B cell (primary cell): ENCODE data around the gene PAAF1. TPM values are rescaled to one million over a fixed set of nuclear protein-coding genes. Genes with fewer than 3 reads are reported as not detected.
A peak's percentile ranks its signal among the peaks of the same experiment; 100 is the strongest.

ENCODE experiments used
- ATAC-seq: fragments of 200-7000 bp; cut with Tn5 transposase; one replicate; pipeline ENCODE4 v1.10.0; 2021; ENCODE audit warnings: low read depth, mild to moderate bottlenecking, moderate number of reproducible peaks, moderate library complexity
- CTCF ChIA-PET: fragments of 350-600 bp; sonication (Branson Sonifier 250); formaldehyde crosslinking; loops from one replicate; lab custom pipeline; 2021; ENCODE audit warnings: antibody characterized with exemption, inconsistent platforms; lab: Charles Lee
- POLR2A ChIA-PET: fragments of 350-600 bp; sonication (Branson Sonifier 250); formaldehyde crosslinking; loops from one replicate; lab custom pipeline; 2021; ENCODE audit warnings: antibody characterized with exemption; lab: Charles Lee
- DNase-seq: peaks from one replicate; pipeline ENCODE4 v3.0.0; 2013
- H2AFZ ChIP-seq: 2 replicates; pipeline ENCODE4 v1.6.1; 2012; ENCODE audit warnings: mild to moderate bottlenecking, low read depth, low read length; ENCODE audit not compliant: insufficient read depth, poor library complexity, severe bottlenecking
- H3K27ac ChIP-seq, 2 donors: 1 replicate in 1 of 2; 2 replicates in 1 of 2; pipeline ENCODE4 v1.5.1; 2012 to 2013; ENCODE audit warnings: low read length in 2 of 2, mild to moderate bottlenecking in 2 of 2, moderate library complexity in 1 of 2
- H3K27me3 ChIP-seq, 4 experiments: fragments of 200-600 bp in 1 of 4; sonication (generic) in 1 of 4; replicated peaks in 1 of 4; 1 replicate in 2 of 4; 2 replicates in 2 of 4; pipeline versions ENCODE4 v1.6.1 to v1.7.0; 2013 to 2016; ENCODE audit warnings: low read length in 3 of 4, mild to moderate bottlenecking in 2 of 4, mixed read lengths in 1 of 4, moderate library complexity in 1 of 4; ENCODE audit not compliant: insufficient read depth in 4 of 4, control insufficient read depth in 3 of 4; ENCODE audit errors: control extremely low read depth in 1 of 4
- H3K36me3 ChIP-seq, 2 experiments: replicated peaks in 1 of 2; 1 replicate in 1 of 2; 2 replicates in 1 of 2; pipeline versions ENCODE4 v1.6.1 to v1.7.1; 2013; ENCODE audit warnings: low read length in 1 of 2; ENCODE audit not compliant: insufficient read depth in 2 of 2, control insufficient read depth in 1 of 2; ENCODE audit errors: control extremely low read depth in 1 of 2, extremely low read depth in 1 of 2
- H3K4me1 ChIP-seq, 2 donors: fragments of 200-600 bp in 1 of 2; sonication (generic) in 1 of 2; 1 replicate in 1 of 2; 2 replicates in 1 of 2; pipeline versions ENCODE4 v1.5.1 to v1.6.1; 2013 to 2017; ENCODE audit warnings: low read length in 2 of 2; ENCODE audit not compliant: control insufficient read depth in 2 of 2, insufficient read depth in 2 of 2
- H3K4me2 ChIP-seq: replicated peaks from 2 replicates; pipeline ENCODE3; 2012; ENCODE audit warnings: mild to moderate bottlenecking, low read depth, low read length; ENCODE audit not compliant: poor library complexity, severe bottlenecking
- H3K4me3 ChIP-seq, 5 experiments: fragments of 200-600 bp in 1 of 5; sonication (generic) in 1 of 5; 1 replicate in 3 of 5; 2 replicates in 2 of 5; pipeline versions ENCODE4 v1.5.1 to v1.7.0; 2011 to 2016; ENCODE audit warnings: low read length in 4 of 5, mild to moderate bottlenecking in 4 of 5, low read depth in 2 of 5, control low read depth in 1 of 5, moderate library complexity in 1 of 5; ENCODE audit not compliant: insufficient read depth in 1 of 5; ENCODE audit errors: control extremely low read depth in 1 of 5, extremely low read depth in 1 of 5
- H3K79me2 ChIP-seq: fragments of 200-600 bp; sonication (generic); one replicate; pipeline ENCODE4 v1.6.0; 2016; ENCODE audit warnings: low read length; ENCODE audit not compliant: control insufficient read depth, insufficient read depth
- H3K9ac ChIP-seq: fragments of 200-600 bp; sonication (generic); 2 replicates; pipeline ENCODE4 v1.6.1; 2017; ENCODE audit warnings: mild to moderate bottlenecking, low read length, moderate library complexity
- H3K9me3 ChIP-seq, 3 donors: one replicate each; pipeline versions ENCODE4 v1.6.1 to v1.7.1; 2013; ENCODE audit warnings: low read length in 2 of 3; ENCODE audit not compliant: control insufficient read depth in 2 of 3, insufficient read depth in 1 of 3; ENCODE audit errors: control extremely low read depth in 1 of 3
- H4K20me1 ChIP-seq: 2 replicates; pipeline ENCODE4 v1.6.0; 2012; ENCODE audit warnings: mild to moderate bottlenecking, low read length; ENCODE audit not compliant: insufficient read depth, control insufficient read depth, poor library complexity, severe bottlenecking
- H3K27ac Mint-ChIP-seq: one replicate; pipeline ENCODE4 v1.8.0; 2021; ENCODE audit warnings: mixed read lengths
- H3K27me3 Mint-ChIP-seq: one replicate; pipeline ENCODE4 v1.8.0; 2021; ENCODE audit warnings: mixed read lengths
- H3K4me1 Mint-ChIP-seq: one replicate; pipeline ENCODE4 v1.8.0; 2021; ENCODE audit warnings: mixed read lengths
- H3K4me3 Mint-ChIP-seq: one replicate; pipeline ENCODE4 v1.8.0; 2021; ENCODE audit warnings: mixed read lengths
- H3K9me3 Mint-ChIP-seq: one replicate; pipeline ENCODE4 v1.8.0; 2022; ENCODE audit warnings: mixed read lengths; ENCODE audit not compliant: insufficient read depth
- CTCF ChIP-seq: fragments of 200-600 bp; IDR thresholded peaks from one replicate; pipeline ENCODE4 v1.8.0; 2022; ENCODE audit warnings: antibody characterized with exemption, mild to moderate bottlenecking
- EZH2 ChIP-seq: IDR thresholded peaks from 2 replicates; pipeline ENCODE4 v1.6.1; 2012; ENCODE audit warnings: borderline replicate concordance, low read depth, mild to moderate bottlenecking, moderate library complexity, low read length; ENCODE audit not compliant: insufficient read depth, poor library complexity, severe bottlenecking
- WGBS: methylation state at CpG from one replicate; pipeline ENCODE4 v1.1.5; 2013; ENCODE audit warnings: missing lambda C conversion rate; ENCODE audit not compliant: insufficient coverage; 5-methylcytosine and 5-hydroxymethylcytosine counted together
- intact Hi-C: fragments of 100-400 bp; cut with micrococcal nuclease; formaldehyde crosslinking; loops from one replicate; pipeline ENCODE4 v1.10.0; 2022
- polyA plus RNA-seq: library from polyadenylated mRNA; depleted of rRNA; stranded (reverse); fragments of >200 nt; gene quantifications from 2 replicates; pipeline ENCODE4 v1.2.3, GENCODE V29; 2012
- total RNA-seq, 2 donors: library from RNA; stranded (reverse); fragments of 120-200 nt in 1 of 2; gene quantifications; 1 replicate in 1 of 2; 2 replicates in 1 of 2; pipeline versions ENCODE4 v1.2.3 to v1.2.4, GENCODE V29; 2013 to 2022

PAAF1 gene
- total and polyA plus RNA-seq, 2 donors (not counting 1 experiment from before 2014, with no cell fraction given): 11.5 to 19.5 TPM

GRCh38 chr11:73931039-73931645, 54.3 kb downstream of the PAAF1 start:
- Mint-ChIP-seq H3K9me3 (no peaks in the 10 kb centered on the region), H3K4me1 (no peaks in the 10 kb centered on the region), H3K4me3 (no peak overlapping the region), H3K27ac (no peak overlapping the region), H3K27me3 (no peaks in the 10 kb centered on the region)
- CTCF ChIA-PET: interaction anchor here (0.9 to 1.8 kb wide), 4 partner anchors 14 to 306 kb away, joined by 3 to 6 read pairs (median 4); no protein-coding TSS in a partner anchor
- Histone ChIP-seq H3K4me1 (no peaks in the 10 kb centered on the region), H2AFZ (no peak overlapping the region), H3K9ac (no peak overlapping the region), H3K36me3 (peaks cover 10 to 44% of the 10 kb centered on the region in 2 experiments), H3K4me3 (no peak overlapping the region), H3K4me2 (no peak overlapping the region), H4K20me1 (no peaks in the 10 kb centered on the region), H3K9me3 (no peaks in the 10 kb centered on the region), H3K79me2 (no peaks in the 10 kb centered on the region), H3K27me3 (no peaks in the 10 kb centered on the region), H3K27ac (no peak overlapping the region)
- POLR2A ChIA-PET: no interaction called here
- ATAC-seq (no peak), DNase-seq (peak; percentile 14)
- intact Hi-C loops: loop anchor here (10.0 kb wide), 1 partner anchor 306 kb away; no protein-coding TSS in a partner anchor
- WGBS: 100% methylated on average over 1 of the region's 7 CpGs
- TF ChIP-seq EZH2: no peak
- TF ChIP-seq CTCF: no peak

DNA sequence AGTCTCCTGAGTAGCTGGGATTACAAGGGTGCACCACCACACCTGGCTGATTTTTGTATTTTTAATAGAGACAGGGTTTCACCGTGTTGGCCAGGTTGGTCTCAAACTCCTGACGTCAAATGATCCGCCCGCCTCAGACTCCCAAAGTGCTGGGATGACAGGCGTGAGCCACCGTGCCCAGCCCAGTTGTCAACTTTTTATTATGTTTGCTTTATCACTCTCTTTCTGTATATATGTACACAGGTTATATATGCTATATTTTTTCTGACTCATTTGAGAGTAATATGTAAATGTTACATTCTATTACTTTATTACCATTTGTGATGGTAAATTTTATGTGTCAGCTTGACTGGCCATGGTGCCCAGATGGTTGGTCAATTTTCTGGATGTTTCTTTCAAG, 55.2 kb downstream of the PAAF1 start:
- Histone ChIP-seq H4K20me1 (no peaks in the 10 kb centered on the region), H3K9ac (no peak overlapping the region), H3K27me3 (no peaks in the 10 kb centered on the region), H3K4me1 (no peaks in the 10 kb centered on the region), H3K27ac (no peak overlapping the region), H3K36me3 (peaks cover 10 to 38% of the 10 kb centered on the region in 2 experiments), H3K79me2 (no peaks in the 10 kb centered on the region), H3K4me3 (no peak overlapping the region), H3K4me2 (no peak overlapping the region), H3K9me3 (peaks cover 0 to 3% (median 0%) of the 10 kb centered on the region in 3 donors), H2AFZ (no peak overlapping the region)
- H3K9me3 Mint-ChIP-seq: no peaks in the 10 kb centered on the region
- no peak overlapping the region for H3K4me3 Mint-ChIP-seq
- ChIA-PET CTCF (interaction anchor here (1.7 to 1.8 kb wide), 2 partner anchors 32 to 306 kb away, joined by 5 to 6 read pairs; no protein-coding TSS in a partner anchor), POLR2A (no interaction called here)
- H3K27me3 Mint-ChIP-seq: no peaks in the 10 kb centered on the region
- intact Hi-C loops: loop anchor here (10.0 kb wide), 1 partner anchor 307 kb away; no protein-coding TSS in a partner anchor
- no peak for DNase-seq
- H3K27ac Mint-ChIP-seq: no peak overlapping the region
- ATAC-seq: no peak
- no peak for TF ChIP-seq CTCF
- no peak for TF ChIP-seq EZH2
- WGBS: 100% methylated on average over 1 of the region's 6 CpGs
- no peaks in the 10 kb centered on the region for H3K4me1 Mint-ChIP-seq
